Naive B cell (primary cell): ENCODE measurements around the gene EPAS1. TPM values are rescaled to one million over a fixed set of nuclear protein-coding genes. Genes with fewer than 3 reads are reported as not detected.

Experiments used
- ATAC-seq, 2 donors: fragments of 150-1000 bp; cut with Tn5 transposase; 2 replicates each; pipeline ENCODE4 v1.10.0; 2021; ENCODE audit warnings: low read depth in 2 of 2, mild to moderate bottlenecking in 2 of 2, moderate library complexity in 2 of 2
- DNase-seq: peaks from one replicate; pipeline ENCODE4 v3.0.0; 2022
- H3K27ac Mint-ChIP-seq, 6 donors: one replicate each; pipeline ENCODE4 v1.8.0; 2020 to 2022; ENCODE audit warnings: mild to moderate bottlenecking in 6 of 6, mixed read lengths in 6 of 6, moderate library complexity in 5 of 6, inconsistent platforms in 2 of 6
- H3K27me3 Mint-ChIP-seq, 3 donors: one replicate each; pipeline ENCODE4 v1.8.0; 2021 to 2022; ENCODE audit warnings: mixed read lengths in 3 of 3, mild to moderate bottlenecking in 1 of 3
- H3K36me3 Mint-ChIP-seq, 2 donors: one replicate each; pipeline ENCODE4 v1.8.0; 2020 to 2022; ENCODE audit warnings: mixed read lengths in 2 of 2, inconsistent platforms in 1 of 2, mild to moderate bottlenecking in 1 of 2
- H3K4me1 Mint-ChIP-seq, 3 donors: one replicate each; pipeline ENCODE4 v1.8.0; 2020 to 2022; ENCODE audit warnings: mixed read lengths in 3 of 3, inconsistent platforms in 1 of 3, mild to moderate bottlenecking in 1 of 3, moderate library complexity in 1 of 3
- H3K4me3 Mint-ChIP-seq, 8 donors: one replicate each; pipeline ENCODE4 v1.8.0; 2020 to 2022; ENCODE audit warnings: mild to moderate bottlenecking in 8 of 8, mixed read lengths in 8 of 8, moderate library complexity in 8 of 8, inconsistent platforms in 2 of 8
- H3K9me3 Mint-ChIP-seq, 7 donors: one replicate each; pipeline ENCODE4 v1.8.0; 2020 to 2022; ENCODE audit warnings: mixed read lengths in 7 of 7, mild to moderate bottlenecking in 5 of 7, inconsistent platforms in 2 of 7, moderate library complexity in 1 of 7
- polyA plus RNA-seq, 6 donors: library from polyadenylated mRNA; unstranded; fragments of 300-500 nt; fragmentation: Illumina TruSeq; gene quantifications; one replicate each; pipeline ENCODE4 v1.2.3, GENCODE V29; 2021; ENCODE audit warnings: low read depth in 6 of 6

Gene EPAS1
- polyA plus RNA-seq, 6 donors from 2014 or later, result not detected

- no peak for ATAC-seq
- H3K27me3 Mint-ChIP-seq, result peaks cover 5 to 40% (median 18%) of the 10 kb centered on the region in 3 donors
- H3K36me3 Mint-ChIP-seq, result no peaks in the 10 kb centered on the region
- H3K4me1 Mint-ChIP-seq, result peaks cover 16 to 20% (median 18%) of the 10 kb centered on the region in 3 donors
- H3K4me3 Mint-ChIP-seq, result no peak overlapping the region
- no peak for DNase-seq
- H3K9me3 Mint-ChIP-seq, result no peaks in the 10 kb centered on the region
- H3K27ac Mint-ChIP-seq, result no peak overlapping the region
Measured at GRCh38 chr2:46347648-46348280, 50.6 kb downstream of the EPAS1 start.

GRCh38 chr2:46349115-46349547 is 51.9 kb downstream of the EPAS1 start:
- no peaks in the 10 kb centered on the region for H3K36me3 Mint-ChIP-seq
- peaks cover 5 to 27% (median 18%) of the 10 kb centered on the region in 3 donors for H3K27me3 Mint-ChIP-seq
- no peak overlapping the region for H3K27ac Mint-ChIP-seq
- ATAC-seq (no peak), DNase-seq (no peak)
- no peaks in the 10 kb centered on the region for H3K9me3 Mint-ChIP-seq
- peaks cover 16 to 23% (median 20%) of the 10 kb centered on the region in 3 donors for H3K4me1 Mint-ChIP-seq
- no peak overlapping the region for H3K4me3 Mint-ChIP-seq

DNA sequence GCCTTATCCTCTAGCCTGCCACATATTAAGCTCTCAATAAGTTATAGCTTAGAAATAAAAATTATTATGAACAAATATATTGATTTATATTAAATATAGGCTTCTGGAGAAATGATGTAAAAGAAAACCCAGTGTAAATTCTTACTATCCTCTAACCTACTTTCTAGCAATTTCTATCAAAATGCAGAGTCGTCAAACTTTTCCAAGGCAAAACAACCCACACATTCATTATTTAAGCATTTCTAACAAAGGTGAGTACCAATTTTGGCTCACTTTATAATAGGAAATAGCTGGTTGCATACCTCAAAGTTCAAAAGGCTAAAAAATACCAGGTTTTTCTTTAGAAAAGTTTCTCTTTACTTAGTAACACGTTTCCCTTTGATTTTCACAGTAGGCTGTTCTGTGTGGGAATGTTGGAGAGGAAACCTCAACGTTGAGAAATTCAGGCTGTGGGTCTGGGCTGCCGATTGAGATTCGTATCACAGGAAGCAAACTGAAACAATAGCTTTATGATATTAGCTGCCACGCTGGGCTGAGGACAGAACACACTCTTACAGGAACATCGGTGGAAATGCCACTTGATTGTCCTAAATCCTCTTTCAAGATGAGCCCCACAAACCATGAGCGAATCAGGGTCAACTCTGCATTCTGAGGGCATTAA is 53.0 kb downstream of the EPAS1 start:
- ATAC-seq, result no peak

DNA sequence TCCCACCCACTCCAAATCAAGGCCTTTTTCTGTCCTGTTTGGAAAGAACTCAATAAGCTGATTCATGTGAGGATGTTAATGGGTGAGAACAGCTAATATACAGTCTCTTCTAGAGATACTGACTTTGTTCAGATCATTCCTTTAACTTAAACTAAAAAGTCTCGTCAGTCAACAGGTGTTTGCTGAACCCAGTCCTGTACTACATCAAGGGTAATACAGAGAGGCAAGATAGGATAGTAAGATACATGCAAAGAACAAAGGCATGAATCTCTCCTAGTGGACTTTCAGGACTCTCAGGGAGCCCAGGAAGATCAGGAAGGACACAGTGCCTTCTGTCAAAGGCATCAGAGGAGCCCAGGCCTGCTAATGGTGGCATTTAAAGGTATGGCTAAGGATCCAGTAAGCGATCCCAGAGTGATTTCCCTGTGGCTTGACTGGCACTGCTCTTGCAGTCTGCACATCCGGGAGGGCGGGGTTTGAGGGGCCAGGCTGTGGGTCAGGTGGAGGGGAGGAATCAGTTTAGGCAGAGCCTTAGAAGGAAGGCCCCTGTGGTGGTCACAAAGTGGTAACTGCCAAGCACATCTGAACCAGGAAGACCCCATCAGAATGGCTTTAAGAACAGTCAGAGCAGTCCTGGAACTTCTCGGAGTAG is 54.0 kb downstream of the EPAS1 start:
- ATAC-seq, result no peak
- H3K4me3 Mint-ChIP-seq, result peak overlapping the region; percentile 64 to 89 (median 86)
- H3K4me1 Mint-ChIP-seq, result peaks cover 16 to 23% (median 20%) of the 10 kb centered on the region in 3 donors
- DNase-seq, result no peak
- peak overlapping the region in 2 of 6 donors; percentile 3 to 47 for H3K27ac Mint-ChIP-seq
- H3K36me3 Mint-ChIP-seq, result no peaks in the 10 kb centered on the region
- no peaks in the 10 kb centered on the region for H3K9me3 Mint-ChIP-seq
- H3K27me3 Mint-ChIP-seq, result peaks cover 5 to 23% (median 13%) of the 10 kb centered on the region in 3 donors

More for the DNA sequence above, 53.0 kb downstream of the EPAS1 start:
- no peak for DNase-seq
- no peak overlapping the region for H3K27ac Mint-ChIP-seq
- H3K27me3 Mint-ChIP-seq, result peaks cover 5 to 23% (median 13%) of the 10 kb centered on the region in 3 donors
- H3K4me3 Mint-ChIP-seq, result peak overlapping the region in 4 of 8 donors; percentile 8 to 86 (median 47)
- H3K36me3 Mint-ChIP-seq, result no peaks in the 10 kb centered on the region
- no peaks in the 10 kb centered on the region for H3K9me3 Mint-ChIP-seq
- peaks cover 16 to 23% (median 20%) of the 10 kb centered on the region in 3 donors for H3K4me1 Mint-ChIP-seq

- no peak for ATAC-seq
- no peak for DNase-seq
- H3K27ac Mint-ChIP-seq, result peak overlapping the region in 3 of 6 donors; percentile 3 to 73 (median 47)
- peaks cover 7 to 23% (median 13%) of the 10 kb centered on the region in 3 donors for H3K27me3 Mint-ChIP-seq
- no peaks in the 10 kb centered on the region for H3K9me3 Mint-ChIP-seq
- H3K4me1 Mint-ChIP-seq, result peaks cover 16 to 23% (median 20%) of the 10 kb centered on the region in 3 donors
- H3K36me3 Mint-ChIP-seq, result no peaks in the 10 kb centered on the region
- peak overlapping the region; percentile 64 to 89 (median 86) for H3K4me3 Mint-ChIP-seq
Measured at GRCh38 chr2:46351750-46352138, 54.5 kb downstream of the EPAS1 start.

DNA sequence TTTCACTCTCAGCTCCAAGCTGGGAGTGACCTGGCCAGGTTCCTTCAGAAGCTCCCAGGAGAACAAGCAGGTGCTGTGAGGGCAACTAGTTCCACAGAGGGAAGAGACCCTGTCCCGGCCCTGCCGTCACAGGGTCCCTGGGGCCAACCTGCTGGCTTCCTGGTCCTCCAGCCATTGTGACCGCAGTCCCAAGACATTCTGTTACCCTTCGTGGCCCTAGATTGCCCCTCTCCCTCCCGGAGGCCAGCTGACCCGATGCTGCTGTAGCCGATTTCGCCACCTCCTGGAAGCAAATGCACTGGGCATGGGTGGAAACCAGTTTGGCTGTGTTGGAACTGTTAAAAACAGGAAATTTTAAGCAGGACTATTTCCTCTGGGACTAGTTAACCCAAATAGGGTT is 55.4 kb downstream of the EPAS1 start:
- no peak for DNase-seq
- Mint-ChIP-seq H3K36me3 (no peaks in the 10 kb centered on the region), H3K4me1 (peaks cover 16 to 23% (median 20%) of the 10 kb centered on the region in 3 donors), H3K27me3 (peaks cover 8 to 15% (median 9%) of the 10 kb centered on the region in 3 donors), H3K4me3 (peak overlapping the region; percentile 8 to 86 (median 44)), H3K27ac (no peak overlapping the region), H3K9me3 (no peaks in the 10 kb centered on the region)
- ATAC-seq, result no peak

- no peak for ATAC-seq
- peak overlapping the region in 1 of 6 donors; percentile 43 for H3K27ac Mint-ChIP-seq
- H3K9me3 Mint-ChIP-seq, result no peaks in the 10 kb centered on the region
- H3K27me3 Mint-ChIP-seq, result peaks cover 6 to 8% (median 8%) of the 10 kb centered on the region in 3 donors
- peaks cover 16 to 23% (median 20%) of the 10 kb centered on the region in 3 donors for H3K4me1 Mint-ChIP-seq
- H3K36me3 Mint-ChIP-seq, result no peaks in the 10 kb centered on the region
- peak overlapping the region in 1 of 8 donors; percentile 16 for H3K4me3 Mint-ChIP-seq
- DNase-seq, result no peak
Measured at GRCh38 chr2:46353509-46353908, 56.3 kb downstream of the EPAS1 start.

DNA sequence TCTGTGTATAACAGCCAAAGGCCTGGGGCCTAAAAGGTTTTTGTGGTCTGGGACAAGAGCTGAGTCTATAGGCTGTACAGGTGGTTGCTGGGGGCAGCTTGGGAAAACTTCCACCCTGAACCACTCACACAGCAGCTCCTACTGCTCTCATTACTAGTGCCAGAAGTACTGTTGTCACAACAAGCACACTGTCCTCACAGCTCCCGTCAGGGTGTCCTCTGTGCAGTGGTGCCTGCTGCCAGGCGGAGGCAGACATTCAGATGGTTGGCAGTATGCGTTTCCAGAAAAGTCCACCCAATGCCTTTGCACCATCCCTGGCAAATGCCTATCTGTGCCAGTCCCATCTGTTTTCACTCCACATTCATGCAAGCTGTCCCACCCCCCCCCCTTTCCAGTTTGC is 58.5 kb downstream of the EPAS1 start:
- no peaks in the 10 kb centered on the region for H3K36me3 Mint-ChIP-seq
- ATAC-seq (no peak), DNase-seq (no peak)
- no peak overlapping the region for H3K27ac Mint-ChIP-seq
- peaks cover 16 to 22% (median 16%) of the 10 kb centered on the region in 3 donors for H3K4me1 Mint-ChIP-seq
- no peak overlapping the region for H3K4me3 Mint-ChIP-seq
- H3K27me3 Mint-ChIP-seq, result peaks cover 6 to 8% (median 8%) of the 10 kb centered on the region in 3 donors
- H3K9me3 Mint-ChIP-seq, result no peaks in the 10 kb centered on the region

DNA sequence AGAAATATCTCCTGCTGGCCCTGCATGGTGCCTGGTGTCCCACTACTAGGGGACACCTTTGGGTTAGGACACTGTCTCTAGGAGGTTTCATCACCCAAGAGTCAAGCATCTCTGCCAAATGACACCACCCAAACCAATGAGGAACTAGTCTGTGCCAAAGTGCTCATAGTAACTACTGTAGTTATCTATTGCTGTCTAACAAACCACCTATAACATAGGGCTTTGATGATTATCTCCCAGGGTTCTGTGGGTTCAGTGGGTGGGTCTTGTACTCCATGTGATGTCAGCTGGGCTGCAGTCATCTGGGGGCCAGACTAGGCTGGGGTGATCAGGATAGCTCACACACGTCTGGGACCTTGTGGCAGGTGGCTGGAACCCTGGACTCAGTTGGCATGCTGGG is 59.8 kb downstream of the EPAS1 start:
- H3K27ac Mint-ChIP-seq, result no peak overlapping the region
- peaks cover 5 to 8% (median 6%) of the 10 kb centered on the region in 3 donors for H3K27me3 Mint-ChIP-seq
- ATAC-seq, result no peak
- H3K9me3 Mint-ChIP-seq, result no peaks in the 10 kb centered on the region
- no peak for DNase-seq
- no peaks in the 10 kb centered on the region for H3K36me3 Mint-ChIP-seq
- no peak overlapping the region for H3K4me3 Mint-ChIP-seq
- H3K4me1 Mint-ChIP-seq, result peaks cover 4 to 10% (median 5%) of the 10 kb centered on the region in 3 donors

- ATAC-seq (no peak), DNase-seq (no peak)
- H3K27ac Mint-ChIP-seq, result no peak overlapping the region
- no peaks in the 10 kb centered on the region for H3K36me3 Mint-ChIP-seq
- H3K4me3 Mint-ChIP-seq, result no peak overlapping the region
- no peaks in the 10 kb centered on the region for H3K9me3 Mint-ChIP-seq
- H3K27me3 Mint-ChIP-seq, result peaks cover 0 to 4% (median 0%) of the 10 kb centered on the region in 3 donors
- no peaks in the 10 kb centered on the region for H3K4me1 Mint-ChIP-seq
Measured at GRCh38 chr2:46358713-46359112, 61.5 kb downstream of the EPAS1 start.

DNA sequence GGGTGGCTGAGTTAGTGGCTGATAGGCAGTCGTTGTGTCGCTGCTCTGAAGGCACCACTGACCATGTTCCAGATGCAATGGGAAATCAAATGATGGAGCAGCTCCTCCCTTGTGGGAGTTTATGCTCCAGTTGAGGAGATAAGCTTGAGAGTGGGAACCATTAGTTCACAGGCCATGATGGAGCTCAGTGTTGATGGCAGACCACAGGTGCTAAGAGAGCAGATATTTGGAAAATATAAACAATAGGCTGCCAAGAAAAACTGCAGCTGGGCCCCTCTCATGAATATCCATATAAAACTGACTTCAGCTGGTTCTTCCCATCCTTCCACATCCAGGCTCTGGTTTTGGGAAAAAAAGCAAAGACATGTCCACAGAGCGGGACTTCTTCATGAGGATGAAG is 63.1 kb downstream of the EPAS1 start:
- H3K27ac Mint-ChIP-seq, result no peak overlapping the region
- H3K4me3 Mint-ChIP-seq, result no peak overlapping the region
- H3K4me1 Mint-ChIP-seq, result no peaks in the 10 kb centered on the region
- H3K9me3 Mint-ChIP-seq, result no peaks in the 10 kb centered on the region
- H3K36me3 Mint-ChIP-seq, result no peaks in the 10 kb centered on the region
- ATAC-seq (no peak), DNase-seq (no peak)
- H3K27me3 Mint-ChIP-seq, result peaks cover 0 to 4% (median 0%) of the 10 kb centered on the region in 3 donors

- no peak for ATAC-seq
- Mint-ChIP-seq H3K36me3 (no peaks in the 10 kb centered on the region), H3K27ac (peak overlapping the region in 1 of 6 donors; percentile 15), H3K27me3 (no peaks in the 10 kb centered on the region), H3K4me1 (no peaks in the 10 kb centered on the region), H3K4me3 (no peak overlapping the region), H3K9me3 (no peaks in the 10 kb centered on the region)
- no peak for DNase-seq
Measured at GRCh38 chr2:46361920-46362666, 64.9 kb downstream of the EPAS1 start.

GRCh38 chr2:46362667-46363012 is 65.4 kb downstream of the EPAS1 start:
- Mint-ChIP-seq H3K27ac (no peak overlapping the region), H3K36me3 (no peaks in the 10 kb centered on the region), H3K4me3 (no peak overlapping the region), H3K4me1 (peaks cover 0 to 4% (median under 1%) of the 10 kb centered on the region in 3 donors), H3K27me3 (no peaks in the 10 kb centered on the region), H3K9me3 (no peaks in the 10 kb centered on the region)
- ATAC-seq (no peak), DNase-seq (no peak)
